HepG2 (cell line): ENCODE measurements around the gene MINDY1. TPM values are rescaled to one million over a fixed set of nuclear protein-coding genes. Genes with fewer than 3 reads are reported as not detected.
A peak's percentile ranks its signal among the peaks of the same experiment; 100 is the strongest.

ENCODE experiments used
- AGO1 ChIP-seq: fragments of 200-400 bp; formaldehyde crosslinking; IDR thresholded peaks from 2 replicates; pipeline ENCODE4 v1.6.1; 2017; ENCODE audit warnings: mild to moderate bottlenecking, low read depth, low read length, moderate library complexity; ENCODE audit not compliant: poor library complexity, severe bottlenecking
- AGO2 ChIP-seq: fragments of 200-400 bp; formaldehyde crosslinking; optimal IDR thresholded peaks from 2 replicates; pipeline ENCODE3; 2017; ENCODE audit warnings: mild to moderate bottlenecking, low read depth, low read length, moderate library complexity
- ATF1 ChIP-seq: IDR thresholded peaks from 2 replicates; pipeline ENCODE4 v1.6.1; 2016; ENCODE audit warnings: mild to moderate bottlenecking, control low read depth
- FOSL2 ChIP-seq: sonication (generic); formaldehyde crosslinking; IDR thresholded peaks from 2 replicates; pipeline ENCODE4 v1.4.0; 2020; ENCODE audit warnings: missing genetic modification reagents
- FOXK1 ChIP-seq: sonication (generic); formaldehyde crosslinking; IDR thresholded peaks from 2 replicates; pipeline ENCODE4 v1.4.0; 2020; ENCODE audit warnings: low read depth, missing genetic modification reagents, borderline replicate concordance
- KIAA2018 ChIP-seq: sonication (generic); formaldehyde crosslinking; IDR thresholded peaks from 2 replicates; pipeline ENCODE4 v1.5.0; 2020; ENCODE audit warnings: mild to moderate bottlenecking, missing genetic modification reagents, borderline replicate concordance
- MAX ChIP-seq: IDR thresholded peaks from 2 replicates; pipeline ENCODE4 v1.6.1; 2012; ENCODE audit warnings: inconsistent platforms
- MZF1 ChIP-seq: sonication (generic); formaldehyde crosslinking; IDR thresholded peaks from 2 replicates; pipeline ENCODE4 v1.8.1; 2023; ENCODE audit warnings: mild to moderate bottlenecking, missing genetic modification reagents, borderline replicate concordance
- TAF1 ChIP-seq: sonication (generic); formaldehyde crosslinking; IDR thresholded peaks from 2 replicates; pipeline ENCODE4 v1.4.0; 2020; ENCODE audit warnings: missing genetic modification reagents
- ZNF275 ChIP-seq: sonication (generic); formaldehyde crosslinking; IDR thresholded peaks from 2 replicates; pipeline ENCODE4 v1.8.0; 2022; ENCODE audit warnings: missing genetic modification reagents, mild to moderate bottlenecking, inconsistent platforms, borderline replicate concordance
- ZNF775 ChIP-seq: sonication (generic); formaldehyde crosslinking; IDR thresholded peaks from 2 replicates; pipeline ENCODE4 v1.4.0; 2020; ENCODE audit warnings: missing genetic modification reagents, mild to moderate bottlenecking, moderate library complexity, borderline replicate concordance
- polyA plus RNA-seq, 8 experiments: library from polyadenylated mRNA; depleted of rRNA in 3 of 8; stranded (reverse) in 7 of 8; unstranded in 1 of 8; fragments of >200 nt; fragmentation: Illumina TruSeq in 4 of 8; extraction: Trizol in 4 of 8; gene quantifications; 2 replicates each; pipeline versions ENCODE4 v1.2.1 to v1.2.3, GENCODE V29; 2011 to 2016; ENCODE audit warnings: low read depth in 4 of 8, missing spikeins in 1 of 8, mixed read lengths in 1 of 8; ENCODE audit not compliant: insufficient read depth in 1 of 8
- total RNA-seq, 5 experiments: library from RNA; depleted of rRNA; stranded (reverse); fragments of >200 nt; fragmentation: Illumina TruSeq; extraction: Trizol; gene quantifications; 2 replicates each; pipeline ENCODE4 v1.2.3, GENCODE V29; 2016; ENCODE audit warnings: low read depth in 1 of 5
- TF ChIP-seq, protein P1 (sequence below): sonication (generic); formaldehyde crosslinking; IDR thresholded peaks from 2 replicates; pipeline ENCODE4 v1.5.0; 2020; ENCODE audit warnings: mild to moderate bottlenecking, missing genetic modification reagents, borderline replicate concordance
- TF ChIP-seq, protein P2 (sequence below): IDR thresholded peaks from 2 replicates; pipeline ENCODE4 v1.6.1; 2016; ENCODE audit warnings: low read depth, borderline replicate concordance

Gene MINDY1
- total and polyA plus RNA-seq, 2 of the 13 experiments (the other 11 are each of a cell fraction or from before 2014, with no cell fraction given) = 11.1 to 15.0 TPM

GRCh38 chr1:150979092-150980056 lies 27.3 kb downstream of the MINDY1 start (continued):
- TF ChIP-seq, protein P1, sequence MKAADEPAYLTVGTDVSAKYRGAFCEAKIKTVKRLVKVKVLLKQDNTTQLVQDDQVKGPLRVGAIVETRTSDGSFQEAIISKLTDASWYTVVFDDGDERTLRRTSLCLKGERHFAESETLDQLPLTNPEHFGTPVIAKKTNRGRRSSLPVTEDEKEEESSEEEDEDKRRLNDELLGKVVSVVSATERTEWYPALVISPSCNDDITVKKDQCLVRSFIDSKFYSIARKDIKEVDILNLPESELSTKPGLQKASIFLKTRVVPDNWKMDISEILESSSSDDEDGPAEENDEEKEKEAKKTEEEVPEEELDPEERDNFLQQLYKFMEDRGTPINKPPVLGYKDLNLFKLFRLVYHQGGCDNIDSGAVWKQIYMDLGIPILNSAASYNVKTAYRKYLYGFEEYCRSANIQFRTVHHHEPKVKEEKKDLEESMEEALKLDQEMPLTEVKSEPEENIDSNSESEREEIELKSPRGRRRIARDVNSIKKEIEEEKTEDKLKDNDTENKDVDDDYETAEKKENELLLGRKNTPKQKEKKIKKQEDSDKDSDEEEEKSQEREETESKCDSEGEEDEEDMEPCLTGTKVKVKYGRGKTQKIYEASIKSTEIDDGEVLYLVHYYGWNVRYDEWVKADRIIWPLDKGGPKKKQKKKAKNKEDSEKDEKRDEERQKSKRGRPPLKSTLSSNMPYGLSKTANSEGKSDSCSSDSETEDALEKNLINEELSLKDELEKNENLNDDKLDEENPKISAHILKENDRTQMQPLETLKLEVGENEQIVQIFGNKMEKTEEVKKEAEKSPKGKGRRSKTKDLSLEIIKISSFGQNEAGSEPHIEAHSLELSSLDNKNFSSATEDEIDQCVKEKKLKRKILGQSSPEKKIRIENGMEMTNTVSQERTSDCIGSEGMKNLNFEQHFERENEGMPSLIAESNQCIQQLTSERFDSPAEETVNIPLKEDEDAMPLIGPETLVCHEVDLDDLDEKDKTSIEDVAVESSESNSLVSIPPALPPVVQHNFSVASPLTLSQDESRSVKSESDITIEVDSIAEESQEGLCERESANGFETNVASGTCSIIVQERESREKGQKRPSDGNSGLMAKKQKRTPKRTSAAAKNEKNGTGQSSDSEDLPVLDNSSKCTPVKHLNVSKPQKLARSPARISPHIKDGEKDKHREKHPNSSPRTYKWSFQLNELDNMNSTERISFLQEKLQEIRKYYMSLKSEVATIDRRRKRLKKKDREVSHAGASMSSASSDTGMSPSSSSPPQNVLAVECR (CRISPR knock-in tag) = peak; percentile 50; the same call in 1 of the 2 replicates
- TF ChIP-seq MAX = no peak
- no peak for TF ChIP-seq FOXK1 (CRISPR knock-in tag)
- no peak for TF ChIP-seq ZNF775 (CRISPR knock-in tag)
- no peak for TF ChIP-seq AGO1
- no peak for TF ChIP-seq MZF1
- no peak for TF ChIP-seq AGO2
- TF ChIP-seq KIAA2018 (CRISPR knock-in tag) = no peak
- TF ChIP-seq, protein P2, sequence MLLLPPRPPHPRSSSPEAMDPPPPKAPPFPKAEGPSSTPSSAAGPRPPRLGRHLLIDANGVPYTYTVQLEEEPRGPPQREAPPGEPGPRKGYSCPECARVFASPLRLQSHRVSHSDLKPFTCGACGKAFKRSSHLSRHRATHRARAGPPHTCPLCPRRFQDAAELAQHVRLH (CRISPR knock-in tag) = peak; percentile 57; the same call in 1 of the 2 replicates
- TF ChIP-seq TAF1 (CRISPR knock-in tag) = peak; percentile 38; the same call in 1 of the 2 replicates
- TF ChIP-seq ATF1 (CRISPR knock-in tag) = no peak
- TF ChIP-seq FOSL2 = peak; percentile 36; the same call in 1 of the 2 replicates
- TF ChIP-seq ZNF275 = no peak
